HG03039 (cell line): ENCODE measurements around the gene PAPOLG.
"Not testable (repeated sequence)": the region's sequence is repeated elsewhere in the genome, so short reads cannot be mapped to it uniquely, and the experiment has no call there.

ENCODE experiments used
- ATAC-seq: cut with Tn5 transposase; IDR thresholded peaks from one replicate; pipeline ENCODE4 v1.9.1; 2021; ENCODE audit warnings: mild to moderate bottlenecking, moderate library complexity; ENCODE audit not compliant: unreplicated experiment

The PAPOLG gene

GRCh38 chr2:60821587-60822302 is 65.7 kb downstream of the PAPOLG start:
- ATAC-seq: no peak

- no peak for ATAC-seq
Observed at GRCh38 chr2:60822987-60823386, 66.9 kb downstream of the PAPOLG start.

- ATAC-seq: no peak
Observed at GRCh38 chr2:60823694-60824305, 67.7 kb downstream of the PAPOLG start.

- ATAC-seq: no peak
Observed at GRCh38 chr2:60825666-60826065, 69.6 kb downstream of the PAPOLG start.

- ATAC-seq: no peak
Observed at GRCh38 chr2:60826111-60826510, 70.0 kb downstream of the PAPOLG start.

- ATAC-seq: not testable (repeated sequence)
Observed at GRCh38 chr2:60826860-60827259, 70.8 kb downstream of the PAPOLG start.

GRCh38 chr2:60827369-60827768 is 71.3 kb downstream of the PAPOLG start:
- ATAC-seq: no peak

- ATAC-seq: no peak
Observed at GRCh38 chr2:60830991-60831390, 74.9 kb downstream of the PAPOLG start.

GRCh38 chr2:60831921-60832320 is 75.9 kb downstream of the PAPOLG start:
- no peak for ATAC-seq

- no peak for ATAC-seq
Observed at GRCh38 chr2:60832621-60833020, 76.6 kb downstream of the PAPOLG start.

- peak; percentile 50 for ATAC-seq
Observed at GRCh38 chr2:60834270-60834717, 78.2 kb downstream of the PAPOLG start.

- no peak for ATAC-seq
Observed at GRCh38 chr2:60836491-60836890, 80.4 kb downstream of the PAPOLG start.

- no peak for ATAC-seq
Observed at GRCh38 chr2:60837123-60837522, 81.1 kb downstream of the PAPOLG start.

GRCh38 chr2:60838481-60838880 is 82.4 kb downstream of the PAPOLG start:
- ATAC-seq: no peak

GRCh38 chr2:60839126-60839813 is 83.2 kb downstream of the PAPOLG start:
- peak; percentile 52 for ATAC-seq

- peak; percentile 41 for ATAC-seq
Observed at GRCh38 chr2:60840880-60841279, 84.8 kb downstream of the PAPOLG start.

GRCh38 chr2:60843006-60843405 is 86.9 kb downstream of the PAPOLG start:
- no peak for ATAC-seq

- no peak for ATAC-seq
Observed at GRCh38 chr2:60844105-60844504, 88.0 kb downstream of the PAPOLG start.

- ATAC-seq: no peak
Observed at GRCh38 chr2:60847854-60848253, 91.8 kb downstream of the PAPOLG start.
